Stomach smooth muscle (tissue), 2 donors: Measurements from ENCODE around the gene AKAP12.

Experiments
- H3K27ac ChIP-seq: one replicate; pipeline ENCODE4 v1.7.0; 2013; ENCODE audit warnings: mild to moderate bottlenecking, low read length, inconsistent platforms
- H3K27me3 ChIP-seq, 2 donors: one replicate each; pipeline ENCODE4 v1.7.0; 2013; ENCODE audit warnings: low read length in 2 of 2; ENCODE audit not compliant: insufficient read depth in 2 of 2, control insufficient read depth in 1 of 2
- H3K36me3 ChIP-seq, 2 donors: one replicate each; pipeline ENCODE4 v1.7.0; 2013; ENCODE audit warnings: low read length in 2 of 2; ENCODE audit not compliant: control insufficient read depth in 2 of 2, insufficient read depth in 2 of 2
- H3K4me1 ChIP-seq: one replicate; pipeline ENCODE4 v1.7.0; 2013; ENCODE audit warnings: low read length; ENCODE audit not compliant: control insufficient read depth, insufficient read depth
- H3K4me3 ChIP-seq, 2 donors: one replicate each; pipeline ENCODE4 v1.7.0; 2013; ENCODE audit warnings: low read length in 2 of 2
- H3K9ac ChIP-seq, 2 donors: one replicate each; pipeline ENCODE4 v1.7.0; 2013; ENCODE audit warnings: low read length in 2 of 2, mild to moderate bottlenecking in 1 of 2
- H3K9me3 ChIP-seq, 2 donors: one replicate each; pipeline ENCODE4 v1.7.0; 2013; ENCODE audit warnings: low read length in 2 of 2; ENCODE audit not compliant: control insufficient read depth in 2 of 2
- donor health status: healthy.
- donor health status: Pancreatic carcinoma.

The AKAP12 gene, protein sequence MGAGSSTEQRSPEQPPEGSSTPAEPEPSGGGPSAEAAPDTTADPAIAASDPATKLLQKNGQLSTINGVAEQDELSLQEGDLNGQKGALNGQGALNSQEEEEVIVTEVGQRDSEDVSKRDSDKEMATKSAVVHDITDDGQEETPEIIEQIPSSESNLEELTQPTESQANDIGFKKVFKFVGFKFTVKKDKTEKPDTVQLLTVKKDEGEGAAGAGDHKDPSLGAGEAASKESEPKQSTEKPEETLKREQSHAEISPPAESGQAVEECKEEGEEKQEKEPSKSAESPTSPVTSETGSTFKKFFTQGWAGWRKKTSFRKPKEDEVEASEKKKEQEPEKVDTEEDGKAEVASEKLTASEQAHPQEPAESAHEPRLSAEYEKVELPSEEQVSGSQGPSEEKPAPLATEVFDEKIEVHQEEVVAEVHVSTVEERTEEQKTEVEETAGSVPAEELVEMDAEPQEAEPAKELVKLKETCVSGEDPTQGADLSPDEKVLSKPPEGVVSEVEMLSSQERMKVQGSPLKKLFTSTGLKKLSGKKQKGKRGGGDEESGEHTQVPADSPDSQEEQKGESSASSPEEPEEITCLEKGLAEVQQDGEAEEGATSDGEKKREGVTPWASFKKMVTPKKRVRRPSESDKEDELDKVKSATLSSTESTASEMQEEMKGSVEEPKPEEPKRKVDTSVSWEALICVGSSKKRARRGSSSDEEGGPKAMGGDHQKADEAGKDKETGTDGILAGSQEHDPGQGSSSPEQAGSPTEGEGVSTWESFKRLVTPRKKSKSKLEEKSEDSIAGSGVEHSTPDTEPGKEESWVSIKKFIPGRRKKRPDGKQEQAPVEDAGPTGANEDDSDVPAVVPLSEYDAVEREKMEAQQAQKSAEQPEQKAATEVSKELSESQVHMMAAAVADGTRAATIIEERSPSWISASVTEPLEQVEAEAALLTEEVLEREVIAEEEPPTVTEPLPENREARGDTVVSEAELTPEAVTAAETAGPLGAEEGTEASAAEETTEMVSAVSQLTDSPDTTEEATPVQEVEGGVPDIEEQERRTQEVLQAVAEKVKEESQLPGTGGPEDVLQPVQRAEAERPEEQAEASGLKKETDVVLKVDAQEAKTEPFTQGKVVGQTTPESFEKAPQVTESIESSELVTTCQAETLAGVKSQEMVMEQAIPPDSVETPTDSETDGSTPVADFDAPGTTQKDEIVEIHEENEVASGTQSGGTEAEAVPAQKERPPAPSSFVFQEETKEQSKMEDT (N-terminal part only)

DNA sequence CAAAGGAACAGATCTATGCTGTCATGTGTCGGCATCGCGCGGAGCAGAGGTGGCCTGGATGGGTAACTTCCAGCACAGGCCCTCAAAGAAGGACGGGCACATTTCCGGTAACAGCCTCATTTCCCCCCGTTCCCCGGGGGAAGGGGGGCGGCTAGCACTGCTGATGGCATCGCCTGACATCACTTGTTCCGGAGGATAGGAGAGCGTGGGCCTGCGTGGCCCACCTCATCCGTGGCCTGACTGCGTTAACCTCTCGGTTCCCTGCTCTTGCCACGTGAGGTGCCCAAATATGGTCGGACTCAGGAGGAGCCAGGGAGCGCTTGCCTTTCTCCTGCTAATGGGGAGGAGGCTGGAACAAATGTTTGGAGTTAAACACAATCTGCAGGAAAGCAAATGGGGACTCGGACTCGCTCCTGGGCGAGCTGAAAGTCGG is at the start of gene AKAP12:
TSS of gene AKAP12 (plus strand) at position 365 of the 433 bp plus-strand sequence. CDS start 596 bp downstream, outside the sequence.
- Histone ChIP-seq H3K9ac (peak within 1 kb of the TSS; percentile 86 to 95), H3K36me3 (no peaks in the 10 kb centered on the region), H3K27me3 (no peaks in the 10 kb centered on the region), H3K9me3 (no peaks in the 10 kb centered on the region), H3K4me3 (peak within 1 kb of the TSS; percentile 71 to 89), H3K27ac (peak within 1 kb of the TSS; percentile 91), H3K4me1 (peaks cover 25% of the 10 kb centered on the region)

DNA sequence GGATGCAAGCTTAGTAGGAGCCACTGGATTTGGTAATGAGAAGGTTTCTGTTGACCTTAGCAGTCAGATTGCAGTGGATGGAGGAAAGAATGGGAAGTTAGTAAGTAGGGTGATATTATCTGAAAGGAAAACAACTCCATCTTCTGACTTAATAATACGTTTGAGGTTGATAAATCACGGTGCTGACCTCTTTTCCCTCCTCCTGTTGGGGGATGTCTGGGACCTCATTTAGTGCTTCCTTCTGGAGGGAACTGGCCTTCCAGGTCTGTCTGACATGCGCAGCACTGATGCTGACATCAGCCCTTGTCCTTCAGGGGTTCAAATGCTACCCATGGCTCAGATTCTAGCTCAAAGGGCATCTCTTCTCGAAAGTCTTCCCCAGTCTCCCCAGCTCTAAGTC is 48.2 kb upstream of the AKAP12 start:
- Histone ChIP-seq H3K36me3 (no peaks in the 10 kb centered on the region), H3K9me3 (no peaks in the 10 kb centered on the region), H3K27me3 (no peaks in the 10 kb centered on the region), H3K27ac (no peak overlapping the region), H3K4me3 (no peak overlapping the region), H3K4me1 (no peaks in the 10 kb centered on the region), H3K9ac (no peak overlapping the region)

DNA sequence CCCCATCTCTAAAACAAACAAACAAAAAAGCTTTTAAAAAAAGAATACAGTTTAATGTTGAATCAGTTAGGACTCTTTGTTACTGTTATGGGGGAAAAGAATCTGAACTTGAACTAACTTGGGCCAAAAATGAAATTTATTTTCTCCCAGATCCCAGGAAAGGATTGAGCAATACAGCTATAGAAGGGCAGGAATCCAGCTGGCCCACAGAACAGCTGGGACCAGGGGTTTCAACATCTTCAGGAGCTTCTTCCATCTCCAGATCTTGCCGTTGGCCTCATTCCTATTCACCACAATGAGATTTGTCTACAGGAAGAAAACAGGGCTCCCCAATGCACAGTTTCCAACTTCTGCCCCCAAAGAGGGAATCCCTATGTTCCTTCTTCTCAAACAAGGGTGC is 43.2 kb upstream of the AKAP12 start:
- Histone ChIP-seq H3K4me3 (no peak overlapping the region), H3K9ac (no peak overlapping the region), H3K27ac (no peak overlapping the region), H3K4me1 (peaks cover 5% of the 10 kb centered on the region), H3K27me3 (no peaks in the 10 kb centered on the region), H3K36me3 (no peaks in the 10 kb centered on the region), H3K9me3 (no peaks in the 10 kb centered on the region)

DNA sequence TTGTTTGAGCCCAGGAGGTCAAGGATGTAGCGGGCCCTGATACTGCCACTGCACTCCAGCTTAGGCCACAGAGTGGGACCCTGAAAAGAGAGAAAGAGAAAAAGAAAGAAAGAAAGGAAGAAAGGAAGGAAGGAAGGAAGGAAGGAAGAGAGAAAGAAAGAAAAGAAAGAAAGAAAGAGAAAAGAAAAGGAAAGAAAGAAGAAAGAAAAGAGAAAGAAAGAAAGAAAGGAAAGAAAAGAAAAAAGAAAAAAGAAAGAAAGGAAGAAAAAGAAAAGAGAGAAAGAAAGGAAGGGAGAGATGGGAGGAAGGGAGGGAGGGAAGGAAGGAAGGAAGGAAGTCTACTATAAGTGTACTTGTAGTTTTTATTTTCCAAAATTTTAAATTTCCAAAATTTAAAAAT is 42.2 kb upstream of the AKAP12 start:
- no peak overlapping the region for H3K27ac ChIP-seq
- no peak overlapping the region for H3K4me3 ChIP-seq
- H3K9me3 ChIP-seq: no peaks in the 10 kb centered on the region
- H3K27me3 ChIP-seq: no peaks in the 10 kb centered on the region
- no peak overlapping the region for H3K9ac ChIP-seq
- peaks cover 5% of the 10 kb centered on the region for H3K4me1 ChIP-seq
- H3K36me3 ChIP-seq: no peaks in the 10 kb centered on the region

DNA sequence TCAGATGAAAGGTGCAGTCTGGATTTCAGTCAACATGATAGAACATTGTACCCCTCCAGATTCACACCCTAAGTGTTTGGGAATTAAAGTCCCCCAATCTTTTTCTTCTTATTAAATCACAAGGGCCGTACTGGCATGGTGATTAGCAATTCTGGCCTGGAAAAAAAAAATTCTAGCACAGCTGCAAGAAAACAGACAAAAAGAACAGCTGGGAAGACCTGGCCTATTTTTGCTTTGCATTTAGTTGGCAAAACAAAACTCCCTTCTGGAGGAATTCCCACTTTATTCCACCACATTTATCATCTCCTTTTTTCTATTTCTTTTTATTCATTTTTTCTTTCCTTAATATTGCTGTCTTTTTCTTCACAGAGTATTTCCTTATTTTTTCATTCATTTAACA is 39.8 kb upstream of the AKAP12 start:
- H3K36me3 ChIP-seq: no peaks in the 10 kb centered on the region
- peaks cover 5% of the 10 kb centered on the region for H3K4me1 ChIP-seq
- H3K9ac ChIP-seq: no peak overlapping the region
- no peaks in the 10 kb centered on the region for H3K27me3 ChIP-seq
- H3K27ac ChIP-seq: no peak overlapping the region
- H3K4me3 ChIP-seq: no peak overlapping the region
- no peaks in the 10 kb centered on the region for H3K9me3 ChIP-seq

DNA sequence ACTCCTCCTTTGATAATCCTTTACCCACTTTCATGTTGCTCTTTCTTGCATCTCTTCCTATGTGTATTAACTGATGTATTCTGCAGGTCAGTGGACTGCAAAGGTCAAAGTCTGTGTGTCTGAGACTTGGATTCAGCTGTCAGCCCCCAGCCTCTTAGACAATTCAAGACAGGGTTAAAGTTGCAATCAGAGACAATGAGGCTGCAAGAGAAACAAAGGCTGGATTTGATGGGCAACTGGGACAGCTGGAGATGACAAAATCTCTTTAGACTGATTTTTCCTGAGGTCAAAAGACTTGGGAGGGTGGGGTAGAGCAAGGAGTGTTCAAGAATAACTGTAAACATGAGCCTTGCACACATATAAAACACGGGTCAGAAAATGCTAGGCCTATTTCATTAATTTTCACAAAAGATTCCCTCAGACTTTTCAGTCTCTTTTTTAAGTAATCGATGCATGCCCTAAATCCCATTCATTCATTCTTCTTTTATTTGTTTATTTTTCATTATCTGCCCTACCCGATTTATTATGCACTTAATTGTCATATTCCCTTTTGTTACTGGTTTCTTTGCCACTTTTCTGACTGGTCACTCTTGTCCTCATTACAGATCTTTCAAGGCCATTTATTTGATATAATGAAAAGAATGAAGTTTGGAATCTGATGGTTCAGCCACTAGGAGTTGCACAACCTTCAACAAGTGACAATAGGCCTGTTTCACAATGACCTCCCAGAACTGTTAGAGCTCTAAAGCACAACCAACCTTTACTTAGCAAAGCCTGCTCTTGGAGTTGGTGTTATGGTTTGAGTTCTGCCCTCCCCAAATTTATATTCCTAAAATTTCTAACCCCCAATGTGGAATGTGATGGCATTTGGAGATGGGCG is 33.8 kb upstream of the AKAP12 start:
- H3K27me3 ChIP-seq: no peaks in the 10 kb centered on the region
- peaks cover 0 to 2% of the 10 kb centered on the region in 2 donors for H3K9me3 ChIP-seq
- no peaks in the 10 kb centered on the region for H3K36me3 ChIP-seq
- no peak overlapping the region for H3K9ac ChIP-seq
- H3K4me3 ChIP-seq: no peak overlapping the region
- H3K27ac ChIP-seq: no peak overlapping the region
- peaks cover 4% of the 10 kb centered on the region for H3K4me1 ChIP-seq

DNA sequence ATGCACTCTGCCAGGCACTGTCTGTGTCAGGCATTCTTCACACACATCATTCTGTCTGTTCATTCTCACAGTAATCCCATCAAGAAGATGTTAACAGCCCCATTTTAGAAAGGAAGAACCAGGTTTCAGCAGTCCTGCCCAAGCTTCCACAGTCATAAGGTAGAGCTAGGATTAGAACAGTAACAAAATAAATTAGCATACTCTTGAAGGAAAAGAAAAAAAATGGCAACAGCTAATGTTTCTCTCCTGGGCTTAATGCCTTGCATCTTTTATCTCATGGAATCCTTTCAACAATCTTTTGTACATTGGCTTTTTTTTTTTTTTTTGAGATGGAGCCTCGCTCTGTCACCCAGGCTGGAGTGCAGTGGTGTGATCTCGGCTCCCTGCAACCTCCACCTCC is 32.1 kb upstream of the AKAP12 start:
- Histone ChIP-seq H3K36me3 (no peaks in the 10 kb centered on the region), H3K27ac (no peak overlapping the region), H3K4me3 (no peak overlapping the region), H3K4me1 (peaks cover 4% of the 10 kb centered on the region), H3K9me3 (peaks cover 0 to 2% of the 10 kb centered on the region in 2 donors), H3K27me3 (no peaks in the 10 kb centered on the region), H3K9ac (no peak overlapping the region)

DNA sequence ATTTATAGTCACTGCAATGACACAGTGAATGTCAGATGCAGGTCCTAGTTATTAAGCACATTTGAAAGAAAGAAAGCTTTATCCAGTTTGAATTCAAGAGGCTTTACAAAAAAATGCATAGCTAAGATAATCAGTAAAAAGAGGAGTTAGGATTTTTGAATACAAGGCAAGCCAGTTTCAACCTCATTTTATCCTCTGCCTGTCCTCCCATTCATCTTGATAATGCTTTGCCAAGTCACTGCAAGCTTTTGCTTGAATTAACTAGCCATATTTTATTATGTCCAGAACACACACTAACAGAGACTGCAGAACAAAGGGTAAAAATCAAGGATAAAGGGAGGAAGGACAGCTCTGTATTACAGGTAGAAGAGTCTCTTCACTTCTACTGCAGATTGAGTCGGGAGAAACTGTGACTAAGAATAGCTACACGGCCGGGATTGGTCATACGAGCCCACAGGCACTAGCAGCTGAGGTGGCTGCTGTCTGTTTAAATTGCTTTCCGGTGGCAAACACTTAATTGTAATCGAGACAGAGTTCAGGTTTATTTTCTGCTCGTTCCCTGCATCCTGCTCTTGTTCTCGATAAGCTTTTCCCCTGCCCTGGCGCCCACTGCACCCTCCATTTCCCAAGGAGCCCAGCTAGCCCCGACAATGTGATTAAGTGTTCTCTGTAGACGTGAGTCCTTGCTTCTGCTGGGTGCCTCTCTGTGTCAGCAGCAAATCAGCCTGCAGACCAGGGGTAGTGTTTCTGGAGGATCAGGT is 30.5 kb upstream of the AKAP12 start:
- Histone ChIP-seq H3K9ac (no peak overlapping the region), H3K9me3 (peaks cover 0 to 2% of the 10 kb centered on the region in 2 donors), H3K36me3 (no peaks in the 10 kb centered on the region), H3K27me3 (no peaks in the 10 kb centered on the region), H3K4me3 (peak overlapping the region in 1 of 2 donors; percentile 52), H3K27ac (no peak overlapping the region), H3K4me1 (peaks cover 4% of the 10 kb centered on the region)

DNA sequence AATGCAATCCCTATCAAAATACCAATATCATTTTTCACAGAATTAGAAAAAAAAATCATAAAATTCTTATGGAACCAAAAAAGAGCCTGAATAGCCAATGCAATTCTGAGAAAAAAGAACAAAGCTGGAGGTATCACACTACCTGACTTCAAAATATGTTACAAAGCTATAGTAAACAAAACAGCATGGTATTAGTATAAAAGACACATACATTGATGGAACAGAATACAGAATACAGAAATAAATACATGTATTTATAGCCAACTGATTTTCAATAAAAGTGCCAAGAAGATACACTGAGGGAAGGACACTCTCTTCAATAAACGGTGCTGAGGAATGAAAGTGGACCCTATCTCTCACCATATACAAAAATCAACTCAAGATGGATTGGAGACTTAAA is 28.7 kb upstream of the AKAP12 start:
- Histone ChIP-seq H3K36me3 (no peaks in the 10 kb centered on the region), H3K9ac (no peak overlapping the region), H3K4me1 (peaks cover 4% of the 10 kb centered on the region), H3K27me3 (no peaks in the 10 kb centered on the region), H3K9me3 (no peaks in the 10 kb centered on the region), H3K4me3 (no peak overlapping the region), H3K27ac (no peak overlapping the region)
